Adrenal gland (tissue), 12 donors: ENCODE measurements around the gene STMN3. TPM values are rescaled to one million over a fixed set of nuclear protein-coding genes. Genes with fewer than 3 reads are reported as not detected.

Experiments
- DNase-seq, 7 donors: peaks; one replicate each; pipeline ENCODE4 v3.0.0-alpha.2; 2019 to 2020
- H3K27ac ChIP-seq, 5 donors: fragments of 200-600 bp; sonication (generic) in 4 of 5; 1 replicate in 3 of 5; 2 replicates in 2 of 5; pipeline versions ENCODE4 v1.5.1 to v1.8.0; 2016 to 2020; ENCODE audit warnings: mild to moderate bottlenecking in 1 of 5
- H3K27me3 ChIP-seq: fragments of 200-600 bp; 2 replicates; pipeline ENCODE4 v1.8.0; 2021
- H3K36me3 ChIP-seq, 2 donors: fragments of 200-600 bp; replicated peaks in 1 of 2; 1 replicate in 1 of 2; 2 replicates in 1 of 2; pipeline versions ENCODE4 v1.5.1 to v1.8.0; 2018 to 2022
- H3K4me1 ChIP-seq, 2 donors: fragments of 200-600 bp; replicated peaks in 1 of 2; 1 replicate in 1 of 2; 2 replicates in 1 of 2; pipeline versions ENCODE4 v1.5.1 to v1.8.0; 2018 to 2021
- H3K4me3 ChIP-seq, 4 donors: fragments of 200-600 bp; sonication (generic) in 3 of 4; one replicate each; pipeline ENCODE4 v1.5.1; 2016 to 2018
- H3K9me3 ChIP-seq, 3 donors: fragments of 200-600 bp; sonication (generic) in 1 of 3; replicated peaks in 1 of 3; 1 replicate in 2 of 3; 2 replicates in 1 of 3; pipeline versions ENCODE4 v1.5.1 to v1.8.0; 2016 to 2021
- POLR2A ChIP-seq, 2 donors: fragments of 450-650 bp; IDR thresholded peaks; one replicate each; pipeline ENCODE4 v1.6.1; 2017; ENCODE audit warnings: antibody characterized with exemption in 2 of 2, mild to moderate bottlenecking in 2 of 2, moderate library complexity in 1 of 2
- whole genome bisulfite sequencing, 4 donors: extraction: QIAGEN DNeasy Blood & Tissue Kit in 2 of 4; methylation state at CpG; one replicate each; pipeline versions ENCODE4 v1.1.5 to v1.1.7; 2013 to 2017; 5-methylcytosine and 5-hydroxymethylcytosine counted together
- intact Hi-C, 2 donors: fragments of 100-400 bp; cut with DNase I; formaldehyde crosslinking; loops; one replicate each; pipeline versions ENCODE4 v1.14.1 to v1.15.0; 2022 to 2023
- polyA plus RNA-seq, 3 donors: library from polyadenylated mRNA; stranded (reverse); fragments of 200-250 nt in 2 of 3; fragments of 350-450 nt in 1 of 3; fragmentation: Illumina TruSeq in 1 of 3; extraction: RNeasy Lipid Tissue Mini Kit (QIAGEN cat#74804) in 1 of 3; gene quantifications; one replicate each; pipeline ENCODE4 v1.2.3, GENCODE V29; 2013 to 2014
- small RNA-seq, 2 donors: library from RNA; depleted of rRNA; stranded (forward); fragments of <200 nt; gene quantifications; one replicate each; pipeline ENCODE3, GENCODE V24; 2016
- total RNA-seq, 9 donors: library from RNA; depleted of rRNA in 4 of 9; stranded (reverse); fragments of >200 nt in 4 of 9; fragments of 120-200 nt in 1 of 9; fragmentation: NEBNext Ultra II Directional in 1 of 9; extraction: Animal tissue kit (Norgen Biotek cat#: 25700) in 1 of 9; gene quantifications; one replicate each; pipeline versions ENCODE4 v1.1.0 to v1.2.4, GENCODE V29; 2013 to 2023
- TF ChIP-seq, protein P1 (sequence below), 6 experiments: fragments of 450-650 bp in 4 of 6; fragments of 200-600 bp in 2 of 6; sonication (generic) in 1 of 6; IDR thresholded peaks; 1 replicate in 5 of 6; 2 replicates in 1 of 6; pipeline versions ENCODE4 v1.5.1 to v1.8.0; 2016 to 2021; ENCODE audit warnings: antibody characterized with exemption in 6 of 6, mild to moderate bottlenecking in 2 of 6, moderate library complexity in 1 of 6
- donor health status: healthy with polysubstance abuse.
- donor health status: Bipolar disorder and iron deficiency.
- donor health status: DM: yes; HTN: yes; CAD: no.
- donor health status: DM: no; HTN: no; CAD: no.
- donor health status: DM: no; HTN: no; CAD: no.
- donor health status: DM: yes; HTN: yes; CAD: no.

The STMN3 gene
- total and polyA plus RNA-seq, 12 donors = 29.2 to 109 (median 54.5) TPM

GRCh38 chr20:63591147-63591533 lies 62.1 kb downstream of the STMN3 start:
- Histone ChIP-seq H3K9me3 (no peaks in the 10 kb centered on the region), H3K27ac (no peak overlapping the region), H3K4me3 (no peak overlapping the region), H3K27me3 (no peaks in the 10 kb centered on the region), H3K4me1 (peaks cover 0 to 7% of the 10 kb centered on the region in 2 donors), H3K36me3 (peaks cover 0 to 26% of the 10 kb centered on the region in 2 donors)
- WGBS, 4 donors = 91 to 98% (median 95%) methylated on average over 4 of the region's 4 CpGs
- DNase-seq = no peak
- intact Hi-C loops = no loop called here
- no peak for TF ChIP-seq POLR2A (IDR thresholded peaks at IDR 0.05)
- TF ChIP-seq, protein P1, sequence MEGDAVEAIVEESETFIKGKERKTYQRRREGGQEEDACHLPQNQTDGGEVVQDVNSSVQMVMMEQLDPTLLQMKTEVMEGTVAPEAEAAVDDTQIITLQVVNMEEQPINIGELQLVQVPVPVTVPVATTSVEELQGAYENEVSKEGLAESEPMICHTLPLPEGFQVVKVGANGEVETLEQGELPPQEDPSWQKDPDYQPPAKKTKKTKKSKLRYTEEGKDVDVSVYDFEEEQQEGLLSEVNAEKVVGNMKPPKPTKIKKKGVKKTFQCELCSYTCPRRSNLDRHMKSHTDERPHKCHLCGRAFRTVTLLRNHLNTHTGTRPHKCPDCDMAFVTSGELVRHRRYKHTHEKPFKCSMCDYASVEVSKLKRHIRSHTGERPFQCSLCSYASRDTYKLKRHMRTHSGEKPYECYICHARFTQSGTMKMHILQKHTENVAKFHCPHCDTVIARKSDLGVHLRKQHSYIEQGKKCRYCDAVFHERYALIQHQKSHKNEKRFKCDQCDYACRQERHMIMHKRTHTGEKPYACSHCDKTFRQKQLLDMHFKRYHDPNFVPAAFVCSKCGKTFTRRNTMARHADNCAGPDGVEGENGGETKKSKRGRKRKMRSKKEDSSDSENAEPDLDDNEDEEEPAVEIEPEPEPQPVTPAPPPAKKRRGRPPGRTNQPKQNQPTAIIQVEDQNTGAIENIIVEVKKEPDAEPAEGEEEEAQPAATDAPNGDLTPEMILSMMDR (IDR thresholded peaks at IDR 0.05) = no peak

DNA sequence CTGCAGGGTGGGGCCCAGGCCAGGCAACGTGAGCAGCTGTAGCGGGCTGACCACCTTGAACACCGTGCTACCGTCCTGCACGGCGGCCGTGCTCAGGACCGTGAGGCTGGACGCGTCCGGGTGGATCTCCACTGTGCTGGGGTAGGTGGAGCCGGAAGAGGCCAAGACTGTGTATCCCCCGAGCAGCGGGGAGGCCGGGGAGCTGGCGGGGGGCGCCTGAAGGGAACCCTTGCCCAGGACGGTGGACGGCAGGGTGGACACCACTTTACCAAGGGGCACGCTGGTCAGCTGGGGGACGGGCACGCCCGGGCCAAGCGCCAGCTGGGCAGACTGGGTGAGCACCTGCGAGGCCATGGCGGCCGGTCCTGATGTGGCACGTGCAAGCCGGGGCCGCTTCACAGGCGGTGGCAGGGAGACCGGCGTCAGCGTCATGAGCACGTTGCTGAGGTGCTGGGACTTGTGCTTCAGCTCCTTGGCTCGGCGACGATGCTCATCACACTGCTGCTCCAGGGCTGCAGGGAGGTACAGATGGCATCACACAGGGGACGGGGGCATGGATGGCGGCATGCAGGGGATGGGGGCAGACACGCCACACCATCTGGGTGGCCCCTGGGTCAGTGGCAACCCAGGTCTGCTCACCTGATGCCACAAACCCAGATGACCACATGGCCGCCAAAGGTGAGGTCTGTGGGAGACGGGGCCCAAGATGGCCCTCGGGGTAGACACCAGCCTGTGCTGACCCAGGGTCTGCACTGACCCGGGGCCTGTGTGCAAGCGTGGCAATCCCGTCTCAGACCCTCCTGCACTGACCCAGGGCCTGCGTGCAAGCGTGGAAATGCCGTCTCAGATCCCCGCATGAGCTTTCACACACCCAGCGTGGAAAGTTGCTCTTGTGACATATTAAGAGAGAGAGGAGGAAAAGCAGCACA lies 62.7 kb downstream of the STMN3 start:
- intact Hi-C loops = no loop called here
- H3K9me3 ChIP-seq = no peaks in the 10 kb centered on the region
- TF ChIP-seq POLR2A (IDR thresholded peaks at IDR 0.05) = no peak
- TF ChIP-seq, protein P1 (IDR thresholded peaks at IDR 0.05) = no peak
- no peak for DNase-seq
- peaks cover 0 to 26% of the 10 kb centered on the region in 2 donors for H3K36me3 ChIP-seq
- H3K27ac ChIP-seq = no peak overlapping the region
- H3K27me3 ChIP-seq = no peaks in the 10 kb centered on the region
- H3K4me1 ChIP-seq = peaks cover 0 to 7% of the 10 kb centered on the region in 2 donors
- H3K4me3 ChIP-seq = no peak overlapping the region
- WGBS, 4 donors = 90 to 94% (median 92%) methylated on average over 40 to 52 of the region's 52 CpGs

Small RNAs within 50 kb of the gene (small RNA-seq; reads per million reads assigned to genes)
- gene TNFRSF6B = 0 reads per million in 2 donors

Other genes with a start within 250 kb of the STMN3 start
- gene KCNQ2, start 180.8 kb downstream of the STMN3 start, total RNA-seq = 10 to 100 TPM in 2 of 9 donors, 1 to 10 TPM in 2, under 1 TPM in 2, not detected in 3; 0.69 to 19.0 (median 7.1) TPM
- 10 to 100 TPM; 10.3 to 81.6 (median 11.8) TPM for gene KCNQ2, start 180.8 kb downstream of the STMN3 start, polyA plus RNA-seq
- gene EEF1A2, start 154.3 kb downstream of the STMN3 start, total RNA-seq = 100 to 1,000 TPM in 5 of 9 donors, 10 to 100 TPM in 4; 59.5 to 407 (median 127) TPM
- 100 to 1,000 TPM in 2 of 3 donors, 10 to 100 TPM in 1; 76.8 to 159 (median 151) TPM for gene EEF1A2, start 154.3 kb downstream of the STMN3 start, polyA plus RNA-seq
- gene PPDPF, start 132.7 kb downstream of the STMN3 start, total RNA-seq = 100 to 1,000 TPM in 3 of 9 donors, 10 to 100 TPM in 5, 1 to 10 TPM in 1; 7.4 to 193 (median 73.4) TPM
- 100 to 1,000 TPM in 2 of 3 donors, 10 to 100 TPM in 1; 10.5 to 158 (median 139) TPM for gene PPDPF, start 132.7 kb downstream of the STMN3 start, polyA plus RNA-seq
- under 1 TPM in 5 of 9 donors, not detected in 4; 0.19 to 0.41 (median 0.36) TPM for gene PTK6, start 116.0 kb downstream of the STMN3 start, total RNA-seq
- gene PTK6, start 116.0 kb downstream of the STMN3 start, polyA plus RNA-seq = under 1 TPM in 2 of 3 donors, not detected in 1; 0.27 to 0.72 TPM
- not detected for gene SRMS, start 105.7 kb downstream of the STMN3 start, total RNA-seq
- gene SRMS, start 105.7 kb downstream of the STMN3 start, polyA plus RNA-seq = not detected
- gene FNDC11, start 99.3 kb downstream of the STMN3 start, total RNA-seq = under 1 TPM in 6 of 9 donors, not detected in 3; 0.25 to 0.83 (median 0.43) TPM
- under 1 TPM in 2 of 3 donors, not detected in 1; 0.20 to 0.64 TPM for gene FNDC11, start 99.3 kb downstream of the STMN3 start, polyA plus RNA-seq
- gene HELZ2, start 79.2 kb downstream of the STMN3 start, total RNA-seq = 10 to 100 TPM in 8 of 9 donors, 1 to 10 TPM in 1; 3.7 to 54.4 (median 31.1) TPM
- gene HELZ2, start 79.2 kb downstream of the STMN3 start, polyA plus RNA-seq = 10 to 100 TPM in 1 of 3 donors, 1 to 10 TPM in 2; 4.0 to 18.7 (median 4.3) TPM
- gene GMEB2, start 26.3 kb downstream of the STMN3 start, total RNA-seq = 10 to 100 TPM in 6 of 9 donors, 1 to 10 TPM in 3; 5.7 to 18.2 (median 12.1) TPM
- gene GMEB2, start 26.3 kb downstream of the STMN3 start, polyA plus RNA-seq = 10 to 100 TPM in 2 of 3 donors, 1 to 10 TPM in 1; 4.2 to 13.9 (median 13.6) TPM
- gene RTEL1, start 4.9 kb upstream of the STMN3 start, total RNA-seq = 100 to 1,000 TPM in 1 of 9 donors, 10 to 100 TPM in 8; 10.9 to 110 (median 32.1) TPM
- 100 to 1,000 TPM in 1 of 3 donors, 10 to 100 TPM in 1, 1 to 10 TPM in 1; 9.4 to 109 (median 70.8) TPM for gene RTEL1, start 4.9 kb upstream of the STMN3 start, polyA plus RNA-seq
- gene TNFRSF6B, start 43.2 kb upstream of the STMN3 start, total RNA-seq = 1 to 10 TPM in 6 of 9 donors, under 1 TPM in 1, not detected in 2; 0.78 to 6.7 (median 2.1) TPM
- 10 to 100 TPM in 2 of 3 donors, not detected in 1; 36.1 to 43.3 TPM for gene TNFRSF6B, start 43.2 kb upstream of the STMN3 start, polyA plus RNA-seq
- 10 to 100 TPM; 31.7 to 63.8 (median 42.0) TPM for gene ARFRP1, start 54.6 kb upstream of the STMN3 start, total RNA-seq
- 10 to 100 TPM; 18.8 to 75.9 (median 52.2) TPM for gene ARFRP1, start 54.6 kb upstream of the STMN3 start, polyA plus RNA-seq
- 10 to 100 TPM; 20.9 to 56.2 (median 31.0) TPM for gene ZGPAT, start 54.6 kb upstream of the STMN3 start, total RNA-seq
- gene ZGPAT, start 54.6 kb upstream of the STMN3 start, polyA plus RNA-seq = 100 to 1,000 TPM in 1 of 3 donors, 10 to 100 TPM in 1, 1 to 10 TPM in 1; 4.4 to 120 (median 61.7) TPM
- gene LIME1, start 83.2 kb upstream of the STMN3 start, total RNA-seq = 10 to 100 TPM in 4 of 9 donors, 1 to 10 TPM in 5; 1.6 to 32.2 (median 6.3) TPM
- 100 to 1,000 TPM in 1 of 3 donors, 10 to 100 TPM in 1, under 1 TPM in 1; 0.22 to 103 (median 45.0) TPM for gene LIME1, start 83.2 kb upstream of the STMN3 start, polyA plus RNA-seq
- 100 to 1,000 TPM in 1 of 9 donors, 10 to 100 TPM in 8; 28.4 to 122 (median 46.7) TPM for gene SLC2A4RG, start 86.4 kb upstream of the STMN3 start, total RNA-seq
- gene SLC2A4RG, start 86.4 kb upstream of the STMN3 start, polyA plus RNA-seq = 100 to 1,000 TPM in 2 of 3 donors, 1 to 10 TPM in 1; 7.9 to 210 (median 150) TPM
- gene ZBTB46, start 177.8 kb upstream of the STMN3 start, total RNA-seq = 10 to 100 TPM in 5 of 9 donors, 1 to 10 TPM in 4; 7.7 to 22.4 (median 13.7) TPM
- gene ZBTB46, start 177.8 kb upstream of the STMN3 start, polyA plus RNA-seq = 10 to 100 TPM in 1 of 3 donors, 1 to 10 TPM in 1, under 1 TPM in 1; 0.77 to 11.3 (median 5.4) TPM
- not detected for gene ABHD16B, start 208.1 kb upstream of the STMN3 start, total RNA-seq
- 1 to 10 TPM in 1 of 3 donors, under 1 TPM in 1, not detected in 1; 0.54 to 1.2 TPM for gene ABHD16B, start 208.1 kb upstream of the STMN3 start, polyA plus RNA-seq
- 100 to 1,000 TPM in 6 of 9 donors, 10 to 100 TPM in 3; 81.9 to 125 (median 112) TPM for gene TPD52L2, start 211.8 kb upstream of the STMN3 start, total RNA-seq
- gene TPD52L2, start 211.8 kb upstream of the STMN3 start, polyA plus RNA-seq = 100 to 1,000 TPM in 2 of 3 donors, 10 to 100 TPM in 1; 92.2 to 114 (median 110) TPM
- 10 to 100 TPM; 53.8 to 78.0 (median 64.7) TPM for gene DNAJC5, start 241.7 kb upstream of the STMN3 start, total RNA-seq
- 10 to 100 TPM; 26.5 to 31.7 (median 29.7) TPM for gene DNAJC5, start 241.7 kb upstream of the STMN3 start, polyA plus RNA-seq